GM18505 (cell line): ENCODE results near the gene SPATS1.
"Not testable (repeated sequence)": the region's sequence is repeated elsewhere in the genome, so short reads cannot be mapped to it uniquely, and the experiment has no call there.

Experiments
- ATAC-seq: cut with Tn5 transposase; IDR thresholded peaks from one replicate; pipeline ENCODE4 v1.9.1; 2021; ENCODE audit not compliant: unreplicated experiment
- POLR2A ChIP-seq: IDR thresholded peaks from 4 replicates; pipeline ENCODE4 v1.6.1; 2011; ENCODE audit warnings: borderline replicate concordance; ENCODE audit not compliant: insufficient read depth, insufficient read length; ENCODE audit errors: extremely low read depth

The SPATS1 gene

GRCh38 chr6:44304282-44305199 is 37.9 kb upstream of the SPATS1 start:
- no peak for TF ChIP-seq POLR2A
- no peak for ATAC-seq

GRCh38 chr6:44305200-44305725 is 37.2 kb upstream of the SPATS1 start:
- TF ChIP-seq POLR2A = no peak
- ATAC-seq = no peak

DNA sequence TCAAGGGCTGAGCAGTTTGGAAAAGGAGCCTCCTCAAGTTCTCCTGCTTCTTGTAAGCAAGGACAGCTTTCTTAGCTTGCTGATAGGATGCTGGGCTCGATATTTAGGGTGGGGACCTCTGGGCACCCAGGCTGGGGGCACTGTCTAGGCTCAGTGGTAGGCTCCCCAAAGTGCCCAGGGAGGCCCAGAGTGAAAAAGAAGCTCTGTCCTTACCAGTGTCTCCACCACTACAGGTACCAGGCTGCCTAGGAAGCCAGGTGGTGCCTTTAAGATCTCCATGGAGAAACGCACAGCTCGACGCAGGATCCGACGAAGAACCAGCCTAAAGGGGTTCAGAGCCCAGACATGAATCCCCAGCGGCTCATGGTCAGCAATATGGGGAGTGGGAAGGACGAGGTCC is 35.7 kb upstream of the SPATS1 start:
- no peak for ATAC-seq
- TF ChIP-seq POLR2A = no peak

DNA sequence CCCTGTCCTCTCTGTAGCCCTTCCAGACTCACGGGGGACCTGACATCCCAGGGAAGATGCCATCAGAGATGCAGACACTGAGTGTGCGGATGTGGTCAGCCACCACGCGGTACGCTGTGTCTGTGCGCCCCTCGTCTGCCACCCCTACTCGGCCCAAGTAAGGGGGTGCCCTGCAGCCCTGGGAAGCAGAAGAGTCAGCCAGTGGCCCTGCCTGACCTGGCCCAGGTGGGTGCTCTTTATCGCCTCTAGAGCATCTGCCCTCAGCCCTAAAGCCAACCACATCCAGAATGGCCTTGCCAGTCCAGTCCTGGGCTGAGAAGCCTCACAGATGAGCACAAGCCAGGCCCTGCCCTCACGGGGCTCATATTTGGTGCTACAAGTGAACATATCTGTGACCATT is 35.2 kb upstream of the SPATS1 start:
- TF ChIP-seq POLR2A = no peak
- no peak for ATAC-seq

DNA sequence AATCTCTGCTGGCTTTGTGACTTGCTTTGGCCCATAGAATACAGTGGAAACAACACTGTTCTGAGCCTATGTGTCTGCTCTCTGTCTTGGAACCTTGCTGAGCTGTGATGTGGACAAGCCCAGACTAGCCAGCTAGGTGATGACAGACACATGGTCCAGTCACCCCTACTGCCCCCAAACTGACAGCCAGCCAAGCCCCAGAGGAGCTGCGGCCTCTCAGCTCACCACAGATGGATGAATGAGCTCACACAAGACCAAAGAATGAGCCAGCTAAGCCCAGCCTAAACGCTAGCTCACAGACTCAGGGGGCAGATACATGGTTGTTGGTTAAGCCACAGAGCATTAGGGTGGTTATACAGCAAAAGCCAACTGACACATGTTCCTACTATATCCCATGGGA is 33.4 kb upstream of the SPATS1 start:
- no peak for TF ChIP-seq POLR2A
- ATAC-seq = no peak

DNA sequence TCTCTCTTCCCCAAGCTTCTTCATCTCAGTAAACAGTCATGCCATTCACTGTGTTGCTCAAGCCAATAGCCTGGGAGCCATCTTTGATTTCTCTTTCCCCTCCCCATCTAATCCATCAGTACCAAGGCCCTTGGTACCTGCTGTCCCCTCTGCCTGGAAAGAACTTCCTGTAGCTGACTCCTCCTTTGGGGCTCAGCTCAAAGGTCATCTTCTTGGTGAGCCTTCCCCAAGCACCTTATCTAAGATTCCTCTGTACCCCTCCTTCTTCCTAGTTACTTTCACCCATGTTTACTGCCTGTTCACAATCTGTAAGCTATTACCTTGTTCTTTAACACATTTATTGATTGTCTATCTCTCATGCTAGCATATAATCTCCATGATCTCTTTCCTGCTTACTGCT is 32.8 kb upstream of the SPATS1 start:
- TF ChIP-seq POLR2A = no peak
- no peak for ATAC-seq

DNA sequence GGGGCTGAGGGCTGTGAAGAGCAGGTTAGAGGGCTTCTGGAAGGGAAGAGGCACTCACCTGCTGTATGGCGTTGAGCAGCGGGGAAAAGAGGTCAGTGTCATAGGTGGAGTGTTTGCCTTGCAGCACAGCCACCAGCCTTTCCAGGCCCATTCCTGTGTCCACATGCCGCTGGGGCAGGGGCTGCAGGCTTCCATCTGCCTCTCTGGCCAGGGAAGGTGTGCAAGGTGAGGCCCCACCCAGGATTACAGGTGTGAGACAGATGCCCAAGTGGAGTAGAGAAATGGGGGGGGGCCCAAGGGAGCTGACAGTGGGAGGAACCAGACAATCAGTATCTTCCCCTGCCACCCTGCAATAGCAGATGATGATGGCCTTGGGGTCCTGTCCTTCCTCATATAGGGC is 32.2 kb upstream of the SPATS1 start:
- no peak for TF ChIP-seq POLR2A
- no peak for ATAC-seq

- TF ChIP-seq POLR2A = no peak
- ATAC-seq = no peak
Observed at GRCh38 chr6:44311304-44311703, 31.1 kb upstream of the SPATS1 start.

DNA sequence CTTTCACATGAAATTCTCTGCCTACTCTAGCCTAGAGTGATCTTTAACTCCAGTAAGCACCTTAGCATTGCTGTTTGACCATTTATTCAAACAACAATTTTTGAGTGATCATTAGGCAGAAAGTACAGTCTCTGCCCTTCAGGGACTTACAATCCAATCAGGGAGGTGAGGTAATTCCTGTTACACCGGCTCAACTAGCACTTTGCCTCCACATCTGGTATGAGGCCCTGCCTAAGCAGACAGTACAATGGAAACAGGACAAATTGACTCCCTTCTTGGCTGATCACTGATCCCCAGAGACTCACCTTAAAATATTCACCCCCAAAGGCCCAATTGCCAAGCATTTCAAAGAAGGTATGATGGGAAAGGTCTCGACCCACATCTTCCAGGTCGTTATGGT is 30.7 kb upstream of the SPATS1 start:
- no peak for ATAC-seq
- no peak for TF ChIP-seq POLR2A

GRCh38 chr6:44312901-44313788 is 29.3 kb upstream of the SPATS1 start, which contains the start of gene AARS2:
TSS of gene AARS2 (minus strand) at chr6:44313347. CDS start at chr6:44313323, 24 bp downstream.
- ATAC-seq = peak; percentile 77

DNA sequence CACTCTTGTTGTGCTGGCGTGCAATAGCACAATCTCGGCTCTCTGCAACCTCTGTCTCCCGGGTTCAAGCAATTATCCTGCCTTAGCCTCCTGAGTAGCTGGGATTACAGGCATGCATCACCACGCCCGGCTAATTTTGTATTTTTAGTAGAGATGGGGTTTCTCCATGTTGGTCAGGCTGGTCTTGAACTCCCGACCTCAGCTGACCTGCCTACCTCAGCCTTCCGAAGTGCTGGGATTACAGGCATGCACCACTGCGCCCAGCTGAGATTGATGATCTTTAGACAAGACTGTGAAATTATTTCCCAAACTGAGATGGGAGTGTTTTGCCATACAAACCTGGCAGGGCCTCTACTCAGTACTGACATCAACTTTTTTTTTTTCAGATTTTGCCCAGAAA is 27.8 kb upstream of the SPATS1 start:
- not testable (repeated sequence) for ATAC-seq

More at GRCh38 chr6:44312901-44313788, 29.3 kb upstream of the SPATS1 start, which contains the start of gene AARS2:
- peak; percentile 97 for TF ChIP-seq POLR2A

DNA sequence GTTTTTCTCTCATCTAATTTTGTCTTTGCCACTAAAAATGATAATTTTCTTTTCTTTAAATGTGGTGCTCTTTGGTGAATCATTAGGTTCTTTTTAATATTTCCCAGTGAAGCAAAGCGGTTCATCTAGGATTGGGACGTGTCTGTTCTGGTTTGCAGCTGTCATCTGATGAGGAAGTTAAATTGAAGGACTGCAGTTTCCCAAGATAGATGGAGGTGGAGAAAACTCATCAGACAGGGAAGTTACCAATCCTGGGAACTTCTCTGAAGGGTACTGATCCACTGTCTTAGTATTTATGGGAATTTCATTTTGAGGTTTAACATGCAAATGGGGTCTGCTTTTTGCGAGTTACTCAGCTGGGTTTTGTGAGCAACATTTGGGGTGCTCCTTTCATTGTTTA is 26.9 kb upstream of the SPATS1 start:
- ATAC-seq = no peak
- TF ChIP-seq POLR2A = no peak

- no peak for TF ChIP-seq POLR2A
- ATAC-seq = no peak
Observed at GRCh38 chr6:44315951-44316350, 26.5 kb upstream of the SPATS1 start.
